GM23338 (cell line): ENCODE data around the gene CXCL9.

Source experiments
- CREB1 ChIP-seq: fragments of 250-450 bp; sonication (Bioruptor Pico); IDR thresholded peaks from 2 replicates; pipeline ENCODE4 v1.5.0; 2020; ENCODE audit warnings: low read depth, mild to moderate bottlenecking, moderate library complexity
- EZH2 ChIP-seq: fragments of 200-600 bp; sonication (generic); IDR thresholded peaks from one replicate; pipeline ENCODE4 v1.8.0; 2017; ENCODE audit warnings: antibody characterized with exemption, mild to moderate bottlenecking, low read depth; ENCODE audit not compliant: unreplicated experiment
- EZH2phosphoT487 ChIP-seq: fragments of 200-600 bp; sonication (generic); IDR thresholded peaks from one replicate; pipeline ENCODE4 v1.8.1; 2018; ENCODE audit warnings: antibody characterized with exemption; ENCODE audit not compliant: unreplicated experiment
- POLR2AphosphoS5 ChIP-seq: IDR thresholded peaks from 2 replicates; pipeline ENCODE4 v1.6.1; 2016; ENCODE audit warnings: antibody characterized with exemption, low read depth
- ZNF114 ChIP-seq: fragments of 250-450 bp; sonication (Bioruptor Pico); IDR thresholded peaks from 2 replicates; pipeline ENCODE4 v1.5.0; 2020; ENCODE audit warnings: mild to moderate bottlenecking, moderate library complexity
- TF ChIP-seq, protein P1 (sequence below), 2 experiments: fragments of 200-600 bp in 1 of 2; sonication (generic) in 1 of 2; conservative IDR thresholded peaks; 2 replicates each; pipeline versions ENCODE4 v1.5.1 to v1.6.1; 2016 to 2017; ENCODE audit warnings: antibody characterized with exemption in 2 of 2, low read depth in 2 of 2, mild to moderate bottlenecking in 2 of 2, moderate library complexity in 1 of 2
- TF ChIP-seq, protein P2 (sequence below): IDR thresholded peaks from one replicate; pipeline ENCODE4 v1.6.1; 2018; ENCODE audit warnings: antibody characterized with exemption; ENCODE audit not compliant: unreplicated experiment
- TF ChIP-seq, protein P3 (sequence below): fragments of 250-450 bp; sonication (Bioruptor Pico); IDR thresholded peaks from 2 replicates; pipeline ENCODE4 v1.5.0; 2020; ENCODE audit warnings: mild to moderate bottlenecking, moderate library complexity
- TF ChIP-seq, protein P4 (sequence below): IDR thresholded peaks from 2 replicates; pipeline ENCODE4 v1.6.1; 2016; ENCODE audit warnings: antibody characterized with exemption

DNA sequence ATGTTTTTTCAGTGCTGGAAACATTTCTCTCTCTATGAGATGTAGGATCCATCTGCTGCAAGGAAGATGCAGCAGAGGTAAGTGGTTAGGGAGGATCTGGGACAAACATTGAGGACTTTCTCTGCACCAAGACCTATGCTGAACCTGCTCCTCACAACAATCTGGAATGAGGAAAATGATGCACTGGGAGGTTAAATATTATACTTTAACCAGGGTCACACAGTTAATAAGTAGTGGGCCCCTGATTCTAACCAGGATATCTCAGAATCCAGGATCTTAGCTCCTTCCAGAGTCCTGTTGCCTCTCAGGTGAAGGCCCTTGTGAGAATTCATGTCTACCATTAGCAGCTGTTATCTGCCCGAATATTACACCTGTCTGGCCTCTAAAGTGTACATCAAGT, 7.0 kb downstream of the CXCL9 start:
- TF ChIP-seq, protein P1, sequence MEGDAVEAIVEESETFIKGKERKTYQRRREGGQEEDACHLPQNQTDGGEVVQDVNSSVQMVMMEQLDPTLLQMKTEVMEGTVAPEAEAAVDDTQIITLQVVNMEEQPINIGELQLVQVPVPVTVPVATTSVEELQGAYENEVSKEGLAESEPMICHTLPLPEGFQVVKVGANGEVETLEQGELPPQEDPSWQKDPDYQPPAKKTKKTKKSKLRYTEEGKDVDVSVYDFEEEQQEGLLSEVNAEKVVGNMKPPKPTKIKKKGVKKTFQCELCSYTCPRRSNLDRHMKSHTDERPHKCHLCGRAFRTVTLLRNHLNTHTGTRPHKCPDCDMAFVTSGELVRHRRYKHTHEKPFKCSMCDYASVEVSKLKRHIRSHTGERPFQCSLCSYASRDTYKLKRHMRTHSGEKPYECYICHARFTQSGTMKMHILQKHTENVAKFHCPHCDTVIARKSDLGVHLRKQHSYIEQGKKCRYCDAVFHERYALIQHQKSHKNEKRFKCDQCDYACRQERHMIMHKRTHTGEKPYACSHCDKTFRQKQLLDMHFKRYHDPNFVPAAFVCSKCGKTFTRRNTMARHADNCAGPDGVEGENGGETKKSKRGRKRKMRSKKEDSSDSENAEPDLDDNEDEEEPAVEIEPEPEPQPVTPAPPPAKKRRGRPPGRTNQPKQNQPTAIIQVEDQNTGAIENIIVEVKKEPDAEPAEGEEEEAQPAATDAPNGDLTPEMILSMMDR (conservative IDR thresholded peaks at IDR 0.05; ENCODE audit: low read depth in 2 of 2), result no peak
- TF ChIP-seq, protein P2, sequence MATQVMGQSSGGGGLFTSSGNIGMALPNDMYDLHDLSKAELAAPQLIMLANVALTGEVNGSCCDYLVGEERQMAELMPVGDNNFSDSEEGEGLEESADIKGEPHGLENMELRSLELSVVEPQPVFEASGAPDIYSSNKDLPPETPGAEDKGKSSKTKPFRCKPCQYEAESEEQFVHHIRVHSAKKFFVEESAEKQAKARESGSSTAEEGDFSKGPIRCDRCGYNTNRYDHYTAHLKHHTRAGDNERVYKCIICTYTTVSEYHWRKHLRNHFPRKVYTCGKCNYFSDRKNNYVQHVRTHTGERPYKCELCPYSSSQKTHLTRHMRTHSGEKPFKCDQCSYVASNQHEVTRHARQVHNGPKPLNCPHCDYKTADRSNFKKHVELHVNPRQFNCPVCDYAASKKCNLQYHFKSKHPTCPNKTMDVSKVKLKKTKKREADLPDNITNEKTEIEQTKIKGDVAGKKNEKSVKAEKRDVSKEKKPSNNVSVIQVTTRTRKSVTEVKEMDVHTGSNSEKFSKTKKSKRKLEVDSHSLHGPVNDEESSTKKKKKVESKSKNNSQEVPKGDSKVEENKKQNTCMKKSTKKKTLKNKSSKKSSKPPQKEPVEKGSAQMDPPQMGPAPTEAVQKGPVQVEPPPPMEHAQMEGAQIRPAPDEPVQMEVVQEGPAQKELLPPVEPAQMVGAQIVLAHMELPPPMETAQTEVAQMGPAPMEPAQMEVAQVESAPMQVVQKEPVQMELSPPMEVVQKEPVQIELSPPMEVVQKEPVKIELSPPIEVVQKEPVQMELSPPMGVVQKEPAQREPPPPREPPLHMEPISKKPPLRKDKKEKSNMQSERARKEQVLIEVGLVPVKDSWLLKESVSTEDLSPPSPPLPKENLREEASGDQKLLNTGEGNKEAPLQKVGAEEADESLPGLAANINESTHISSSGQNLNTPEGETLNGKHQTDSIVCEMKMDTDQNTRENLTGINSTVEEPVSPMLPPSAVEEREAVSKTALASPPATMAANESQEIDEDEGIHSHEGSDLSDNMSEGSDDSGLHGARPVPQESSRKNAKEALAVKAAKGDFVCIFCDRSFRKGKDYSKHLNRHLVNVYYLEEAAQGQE, result no peak
- TF ChIP-seq, protein P3, sequence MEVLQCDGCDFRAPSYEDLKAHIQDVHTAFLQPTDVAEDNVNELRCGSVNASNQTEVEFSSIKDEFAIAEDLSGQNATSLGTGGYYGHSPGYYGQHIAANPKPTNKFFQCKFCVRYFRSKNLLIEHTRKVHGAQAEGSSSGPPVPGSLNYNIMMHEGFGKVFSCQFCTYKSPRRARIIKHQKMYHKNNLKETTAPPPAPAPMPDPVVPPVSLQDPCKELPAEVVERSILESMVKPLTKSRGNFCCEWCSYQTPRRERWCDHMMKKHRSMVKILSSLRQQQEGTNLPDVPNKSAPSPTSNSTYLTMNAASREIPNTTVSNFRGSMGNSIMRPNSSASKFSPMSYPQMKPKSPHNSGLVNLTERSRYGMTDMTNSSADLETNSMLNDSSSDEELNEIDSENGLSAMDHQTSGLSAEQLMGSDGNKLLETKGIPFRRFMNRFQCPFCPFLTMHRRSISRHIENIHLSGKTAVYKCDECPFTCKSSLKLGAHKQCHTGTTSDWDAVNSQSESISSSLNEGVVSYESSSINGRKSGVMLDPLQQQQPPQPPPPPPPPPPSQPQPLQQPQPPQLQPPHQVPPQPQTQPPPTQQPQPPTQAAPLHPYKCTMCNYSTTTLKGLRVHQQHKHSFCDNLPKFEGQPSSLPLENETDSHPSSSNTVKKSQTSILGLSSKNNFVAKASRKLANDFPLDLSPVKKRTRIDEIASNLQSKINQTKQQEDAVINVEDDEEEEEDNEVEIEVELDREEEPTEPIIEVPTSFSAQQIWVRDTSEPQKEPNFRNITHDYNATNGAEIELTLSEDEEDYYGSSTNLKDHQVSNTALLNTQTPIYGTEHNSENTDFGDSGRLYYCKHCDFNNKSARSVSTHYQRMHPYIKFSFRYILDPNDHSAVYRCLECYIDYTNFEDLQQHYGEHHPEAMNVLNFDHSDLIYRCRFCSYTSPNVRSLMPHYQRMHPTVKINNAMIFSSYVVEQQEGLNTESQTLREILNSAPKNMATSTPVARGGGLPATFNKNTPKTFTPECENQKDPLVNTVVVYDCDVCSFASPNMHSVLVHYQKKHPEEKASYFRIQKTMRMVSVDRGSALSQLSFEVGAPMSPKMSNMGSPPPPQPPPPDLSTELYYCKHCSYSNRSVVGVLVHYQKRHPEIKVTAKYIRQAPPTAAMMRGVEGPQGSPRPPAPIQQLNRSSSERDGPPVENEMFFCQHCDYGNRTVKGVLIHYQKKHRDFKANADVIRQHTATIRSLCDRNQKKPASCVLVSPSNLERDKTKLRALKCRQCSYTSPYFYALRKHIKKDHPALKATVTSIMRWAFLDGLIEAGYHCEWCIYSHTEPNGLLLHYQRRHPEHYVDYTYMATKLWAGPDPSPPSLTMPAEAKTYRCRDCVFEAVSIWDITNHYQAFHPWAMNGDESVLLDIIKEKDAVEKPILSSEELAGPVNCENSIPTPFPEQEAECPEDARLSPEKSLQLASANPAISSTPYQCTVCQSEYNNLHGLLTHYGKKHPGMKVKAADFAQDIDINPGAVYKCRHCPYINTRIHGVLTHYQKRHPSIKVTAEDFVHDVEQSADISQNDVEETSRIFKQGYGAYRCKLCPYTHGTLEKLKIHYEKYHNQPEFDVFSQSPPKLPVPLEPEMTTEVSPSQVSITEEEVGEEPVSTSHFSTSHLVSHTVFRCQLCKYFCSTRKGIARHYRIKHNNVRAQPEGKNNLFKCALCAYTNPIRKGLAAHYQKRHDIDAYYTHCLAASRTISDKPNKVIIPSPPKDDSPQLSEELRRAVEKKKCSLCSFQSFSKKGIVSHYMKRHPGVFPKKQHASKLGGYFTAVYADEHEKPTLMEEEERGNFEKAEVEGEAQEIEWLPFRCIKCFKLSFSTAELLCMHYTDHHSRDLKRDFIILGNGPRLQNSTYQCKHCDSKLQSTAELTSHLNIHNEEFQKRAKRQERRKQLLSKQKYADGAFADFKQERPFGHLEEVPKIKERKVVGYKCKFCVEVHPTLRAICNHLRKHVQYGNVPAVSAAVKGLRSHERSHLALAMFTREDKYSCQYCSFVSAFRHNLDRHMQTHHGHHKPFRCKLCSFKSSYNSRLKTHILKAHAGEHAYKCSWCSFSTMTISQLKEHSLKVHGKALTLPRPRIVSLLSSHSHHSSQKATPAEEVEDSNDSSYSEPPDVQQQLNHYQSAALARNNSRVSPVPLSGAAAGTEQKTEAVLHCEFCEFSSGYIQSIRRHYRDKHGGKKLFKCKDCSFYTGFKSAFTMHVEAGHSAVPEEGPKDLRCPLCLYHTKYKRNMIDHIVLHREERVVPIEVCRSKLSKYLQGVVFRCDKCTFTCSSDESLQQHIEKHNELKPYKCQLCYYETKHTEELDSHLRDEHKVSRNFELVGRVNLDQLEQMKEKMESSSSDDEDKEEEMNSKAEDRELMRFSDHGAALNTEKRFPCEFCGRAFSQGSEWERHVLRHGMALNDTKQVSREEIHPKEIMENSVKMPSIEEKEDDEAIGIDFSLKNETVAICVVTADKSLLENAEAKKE, result no peak
- TF ChIP-seq EZH2 (no peak), POLR2AphosphoS5 (no peak), ZNF114 (no peak), EZH2phosphoT487 (no peak), CREB1 (CRISPR knock-in tag) (no peak)
- TF ChIP-seq, protein P4, sequence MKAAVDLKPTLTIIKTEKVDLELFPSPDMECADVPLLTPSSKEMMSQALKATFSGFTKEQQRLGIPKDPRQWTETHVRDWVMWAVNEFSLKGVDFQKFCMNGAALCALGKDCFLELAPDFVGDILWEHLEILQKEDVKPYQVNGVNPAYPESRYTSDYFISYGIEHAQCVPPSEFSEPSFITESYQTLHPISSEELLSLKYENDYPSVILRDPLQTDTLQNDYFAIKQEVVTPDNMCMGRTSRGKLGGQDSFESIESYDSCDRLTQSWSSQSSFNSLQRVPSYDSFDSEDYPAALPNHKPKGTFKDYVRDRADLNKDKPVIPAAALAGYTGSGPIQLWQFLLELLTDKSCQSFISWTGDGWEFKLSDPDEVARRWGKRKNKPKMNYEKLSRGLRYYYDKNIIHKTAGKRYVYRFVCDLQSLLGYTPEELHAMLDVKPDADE, result no peak
